Measurements from ENCODE around the gene TTC28. TPM values are rescaled to one million over a fixed set of nuclear protein-coding genes. Genes with fewer than 3 reads are reported as not detected.
"Not testable (repeated sequence)": the region's sequence is repeated elsewhere in the genome, so short reads cannot be mapped to it uniquely, and the experiment has no call there.

TTC28 gene
- total and polyA plus RNA-seq, 2 donors (not counting 1 experiment from before 2014, with no cell fraction given) = 8.2 to 31.4 TPM

DNA sequence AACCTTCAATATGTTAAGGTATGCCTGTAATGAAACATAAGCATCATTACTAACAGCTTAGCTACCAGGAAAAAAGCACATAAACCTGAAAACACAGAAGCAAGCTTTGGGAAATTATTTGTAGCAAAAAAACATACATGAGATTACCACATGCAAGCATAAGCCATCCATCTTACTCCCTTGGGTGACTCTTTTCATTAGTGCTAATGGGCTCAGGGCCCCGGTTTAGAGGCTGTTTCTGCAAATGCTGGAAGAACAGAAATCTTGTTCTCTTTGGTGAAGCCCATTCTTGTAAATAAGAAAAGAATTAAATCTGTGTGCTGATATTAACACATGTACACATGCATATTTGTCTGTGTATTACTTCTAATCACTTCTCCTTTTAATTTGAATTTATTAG lies 314.3 kb downstream of the TTC28 start:
- Histone ChIP-seq H3K9me3 (ENCODE audit: control insufficient read depth, insufficient read depth, low read depth, low read length) (no peaks in the 10 kb centered on the region), H3K36me3 (ENCODE audit: control insufficient read depth, insufficient read depth, low read length) (no peaks in the 10 kb centered on the region), H3K27ac (ENCODE audit: insufficient read depth, low read length) (no peak overlapping the region), H3K79me2 (ENCODE audit: control insufficient read depth, insufficient read depth, low read length) (no peaks in the 10 kb centered on the region), H3K4me1 (ENCODE audit: control insufficient read depth, extremely low read depth, insufficient read depth, low read length) (no peaks in the 10 kb centered on the region), H3K27me3 (ENCODE audit: control insufficient read depth, insufficient read depth, low read length) (no peaks in the 10 kb centered on the region), H3K4me2 (ENCODE audit: extremely low read depth, insufficient read depth, low read length) (no peak overlapping the region), H3K9ac (ENCODE audit: insufficient read depth, low read length) (no peak overlapping the region), H4K20me1 (ENCODE audit: control insufficient read depth, extremely low read depth, insufficient read depth, low read length) (no peaks in the 10 kb centered on the region), H3K4me3 (replicated peaks in 1 of 4; ENCODE audit: control extremely low read depth in 1 of 4, insufficient read depth in 1 of 4, low read depth in 3 of 4, low read length in 4 of 4) (no peak overlapping the region), H2AFZ (ENCODE audit: low read length) (no peak overlapping the region)
- DNase-seq (ENCODE audit: low read depth in 2 of 2) = no peak
- TF ChIP-seq, protein P1, sequence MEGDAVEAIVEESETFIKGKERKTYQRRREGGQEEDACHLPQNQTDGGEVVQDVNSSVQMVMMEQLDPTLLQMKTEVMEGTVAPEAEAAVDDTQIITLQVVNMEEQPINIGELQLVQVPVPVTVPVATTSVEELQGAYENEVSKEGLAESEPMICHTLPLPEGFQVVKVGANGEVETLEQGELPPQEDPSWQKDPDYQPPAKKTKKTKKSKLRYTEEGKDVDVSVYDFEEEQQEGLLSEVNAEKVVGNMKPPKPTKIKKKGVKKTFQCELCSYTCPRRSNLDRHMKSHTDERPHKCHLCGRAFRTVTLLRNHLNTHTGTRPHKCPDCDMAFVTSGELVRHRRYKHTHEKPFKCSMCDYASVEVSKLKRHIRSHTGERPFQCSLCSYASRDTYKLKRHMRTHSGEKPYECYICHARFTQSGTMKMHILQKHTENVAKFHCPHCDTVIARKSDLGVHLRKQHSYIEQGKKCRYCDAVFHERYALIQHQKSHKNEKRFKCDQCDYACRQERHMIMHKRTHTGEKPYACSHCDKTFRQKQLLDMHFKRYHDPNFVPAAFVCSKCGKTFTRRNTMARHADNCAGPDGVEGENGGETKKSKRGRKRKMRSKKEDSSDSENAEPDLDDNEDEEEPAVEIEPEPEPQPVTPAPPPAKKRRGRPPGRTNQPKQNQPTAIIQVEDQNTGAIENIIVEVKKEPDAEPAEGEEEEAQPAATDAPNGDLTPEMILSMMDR (conservative IDR thresholded peaks at IDR 0.05 in 1 of 2, IDR thresholded peaks at IDR 0.05 in 1 of 2; ENCODE audit: low read depth in 1 of 2, low read length in 2 of 2) = no peak
- TF ChIP-seq EZH2 (IDR thresholded peaks at IDR 0.05; ENCODE audit: low read length, missing control alignments) = no peak

DNA sequence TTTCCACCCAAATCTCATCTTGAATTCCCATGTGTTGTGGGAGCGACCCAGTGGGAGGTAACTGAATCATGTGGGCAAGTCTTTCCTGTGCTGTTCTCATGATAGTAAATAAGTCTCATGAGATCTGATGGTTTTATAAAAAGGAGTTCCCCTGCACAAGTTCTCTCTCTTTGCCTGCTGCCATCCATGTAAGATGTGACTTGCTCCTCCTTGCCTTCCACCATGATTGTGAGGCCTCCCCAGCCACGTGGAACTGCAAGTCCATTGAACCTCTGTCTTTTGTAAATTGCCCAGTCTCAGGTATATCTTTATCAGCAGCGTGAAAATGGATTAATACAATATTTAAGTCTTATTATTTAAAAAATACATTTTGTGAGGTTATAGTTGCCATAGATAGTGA lies 315.5 kb downstream of the TTC28 start:
- not testable (repeated sequence) for H3K27me3 ChIP-seq (ENCODE audit: control insufficient read depth, insufficient read depth, low read length); DNase-seq (ENCODE audit: low read depth in 2 of 2)

DNA sequence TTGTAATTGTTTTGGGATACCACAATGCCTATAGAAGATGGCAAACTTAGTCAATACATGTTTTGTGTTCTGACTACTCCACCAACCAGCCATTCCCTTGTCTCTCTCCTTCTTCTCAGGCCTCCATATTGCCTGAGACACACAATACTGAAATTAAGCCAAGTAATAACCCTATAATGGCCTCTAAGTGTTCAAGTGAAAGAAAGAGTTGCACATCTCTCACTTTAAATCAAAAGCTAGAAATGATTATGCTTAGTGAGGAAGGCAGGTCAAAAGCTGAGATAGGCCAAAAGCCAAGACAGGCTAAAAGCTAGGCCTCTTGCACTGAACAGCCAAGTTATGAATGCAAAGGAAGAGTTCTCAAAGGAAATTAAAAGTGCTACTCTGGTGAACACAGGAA lies 318.7 kb downstream of the TTC28 start:
- Histone ChIP-seq H2AFZ (ENCODE audit: low read length) (no peak overlapping the region), H3K79me2 (ENCODE audit: control insufficient read depth, insufficient read depth, low read length) (no peaks in the 10 kb centered on the region), H3K36me3 (ENCODE audit: control insufficient read depth, insufficient read depth, low read length) (no peaks in the 10 kb centered on the region), H3K27me3 (ENCODE audit: control insufficient read depth, insufficient read depth, low read length) (no peaks in the 10 kb centered on the region), H3K9ac (ENCODE audit: insufficient read depth, low read length) (no peak overlapping the region), H4K20me1 (ENCODE audit: control insufficient read depth, extremely low read depth, insufficient read depth, low read length) (no peaks in the 10 kb centered on the region), H3K4me2 (ENCODE audit: extremely low read depth, insufficient read depth, low read length) (no peak overlapping the region), H3K4me3 (replicated peaks in 1 of 4; ENCODE audit: control extremely low read depth in 1 of 4, insufficient read depth in 1 of 4, low read depth in 3 of 4, low read length in 4 of 4) (no peak overlapping the region), H3K9me3 (ENCODE audit: control insufficient read depth, insufficient read depth, low read depth, low read length) (no peaks in the 10 kb centered on the region), H3K4me1 (ENCODE audit: control insufficient read depth, extremely low read depth, insufficient read depth, low read length) (no peaks in the 10 kb centered on the region), H3K27ac (ENCODE audit: insufficient read depth, low read length) (no peak overlapping the region)
- no peak for TF ChIP-seq EZH2 (IDR thresholded peaks at IDR 0.05; ENCODE audit: low read length, missing control alignments)
- TF ChIP-seq, protein P1 (conservative IDR thresholded peaks at IDR 0.05 in 1 of 2, IDR thresholded peaks at IDR 0.05 in 1 of 2; ENCODE audit: low read depth in 1 of 2, low read length in 2 of 2) = no peak
- no peak for DNase-seq (ENCODE audit: low read depth in 2 of 2)

More for the DNA sequence above, 315.5 kb downstream of the TTC28 start:
- H3K4me3 ChIP-seq (replicated peaks in 1 of 4; ENCODE audit: control extremely low read depth in 1 of 4, insufficient read depth in 1 of 4, low read depth in 3 of 4, low read length in 4 of 4); H3K9me3 ChIP-seq (ENCODE audit: control insufficient read depth, insufficient read depth, low read depth, low read length); H3K9ac ChIP-seq (ENCODE audit: insufficient read depth, low read length); H3K36me3 ChIP-seq (ENCODE audit: control insufficient read depth, insufficient read depth, low read length); H3K79me2 ChIP-seq (ENCODE audit: control insufficient read depth, insufficient read depth, low read length); H3K4me1 ChIP-seq (ENCODE audit: control insufficient read depth, extremely low read depth, insufficient read depth, low read length); H3K4me2 ChIP-seq (ENCODE audit: extremely low read depth, insufficient read depth, low read length); H4K20me1 ChIP-seq (ENCODE audit: control insufficient read depth, extremely low read depth, insufficient read depth, low read length); H2AFZ ChIP-seq (ENCODE audit: low read length); H3K27ac ChIP-seq (ENCODE audit: insufficient read depth, low read length): not testable (repeated sequence)
